ENCODE measurements around the gene SLC36A4. TPM values are rescaled to one million over a fixed set of nuclear protein-coding genes. Genes with fewer than 3 reads are reported as not detected.

Gene SLC36A4
- total RNA-seq, 2 experiments from 2014 or later, result 15.9 to 16.4 TPM

GRCh38 chr11:93100211-93100610 lies 97.6 kb downstream of the SLC36A4 start:
- POLR2A ChIA-PET, result no interaction called here
- CTCF ChIA-PET, result no interaction called here

GRCh38 chr11:93099806-93100205 lies 98.0 kb downstream of the SLC36A4 start:
- Mint-ChIP-seq H3K4me3 (no peak overlapping the region), H3K9me3 (peaks cover 8% of the 10 kb centered on the region), H3K27ac (no peak overlapping the region), H3K36me3 (ENCODE audit: low read depth) (no peaks in the 10 kb centered on the region), H3K4me1 (ENCODE audit: low read depth) (no peaks in the 10 kb centered on the region), H3K27me3 (peaks cover 15% of the 10 kb centered on the region)
- ChIA-PET POLR2A (no interaction called here), CTCF (no interaction called here)
- H3K9me3 ChIP-seq (ENCODE audit: control insufficient read depth in 1 of 2, insufficient read depth in 1 of 2, low read length in 2 of 2), result peaks cover 0 to 11% of the 10 kb centered on the region in 2 experiments
- no peaks in the 10 kb centered on the region for H3K4me1 ChIP-seq (ENCODE audit: insufficient read depth, low read length)
- H3K27me3 ChIP-seq (ENCODE audit: control insufficient read depth in 1 of 2, insufficient read depth in 2 of 2, low read length in 2 of 2), result no peaks in the 10 kb centered on the region
- H3K27ac ChIP-seq (ENCODE audit: low read depth in 1 of 2, low read length in 2 of 2), result no peak overlapping the region
- no peak overlapping the region for H3K4me3 ChIP-seq (ENCODE audit: low read length)
- no peaks in the 10 kb centered on the region for H3K36me3 ChIP-seq (ENCODE audit: insufficient read depth, low read length)
- intact Hi-C loops (cut with DNase I, micrococcal nuclease), result no loop called here
- no peak for TF ChIP-seq CTCF (IDR thresholded peaks at IDR 0.05)
- DNase-seq, result no peak
- ATAC-seq (ENCODE audit: poor library complexity), result no peak

More at GRCh38 chr11:93100211-93100610, 97.6 kb downstream of the SLC36A4 start:
- no peaks in the 10 kb centered on the region for H3K4me1 ChIP-seq (ENCODE audit: insufficient read depth, low read length)
- H3K9me3 ChIP-seq (ENCODE audit: control insufficient read depth in 1 of 2, insufficient read depth in 1 of 2, low read length in 2 of 2), result peaks cover 0 to 7% of the 10 kb centered on the region in 2 experiments
- no peak for TF ChIP-seq CTCF (IDR thresholded peaks at IDR 0.05)
- no peak overlapping the region for H3K4me3 Mint-ChIP-seq
- no peak overlapping the region for H3K27ac ChIP-seq (ENCODE audit: low read depth in 1 of 2, low read length in 2 of 2)
- H3K27ac Mint-ChIP-seq, result no peak overlapping the region
- no peak overlapping the region for H3K4me3 ChIP-seq (ENCODE audit: low read length)
- no peak for ATAC-seq (ENCODE audit: poor library complexity)
- H3K4me1 Mint-ChIP-seq (ENCODE audit: low read depth), result no peaks in the 10 kb centered on the region
- H3K36me3 ChIP-seq (ENCODE audit: insufficient read depth, low read length), result no peaks in the 10 kb centered on the region
- H3K9me3 Mint-ChIP-seq, result peaks cover 8% of the 10 kb centered on the region
- intact Hi-C loops (cut with DNase I, micrococcal nuclease), result no loop called here
- H3K36me3 Mint-ChIP-seq (ENCODE audit: low read depth), result no peaks in the 10 kb centered on the region
- no peaks in the 10 kb centered on the region for H3K27me3 ChIP-seq (ENCODE audit: control insufficient read depth in 1 of 2, insufficient read depth in 2 of 2, low read length in 2 of 2)
- no peak for DNase-seq
- peaks cover 15% of the 10 kb centered on the region for H3K27me3 Mint-ChIP-seq

Other genes with a start within 250 kb of the SLC36A4 start
- gene MTNR1B, start 228.3 kb downstream of the SLC36A4 start, total RNA-seq, result not detected
- not detected for gene DEUP1, start 132.8 kb upstream of the SLC36A4 start, total RNA-seq